Left renal cortex interstitium (tissue), 4 donors: ENCODE measurements around the gene PCDH1. TPM values are rescaled to one million over a fixed set of nuclear protein-coding genes. Genes with fewer than 3 reads are reported as not detected.
A peak's percentile ranks its signal among the peaks of the same experiment; 100 is the strongest.
"Not testable (repeated sequence)": the region's sequence is repeated elsewhere in the genome, so short reads cannot be mapped to it uniquely, and the experiment has no call there.

ENCODE experiments used
- DNase-seq, 4 donors: peaks; one replicate each; pipeline ENCODE4 v3.0.0-alpha.2; 2013; ENCODE audit warnings: low read depth in 4 of 4, low spot score in 2 of 4, missing footprints in 1 of 4
- polyA plus RNA-seq, 4 donors: library from polyadenylated mRNA; unstranded; fragments of 120-200 nt; gene quantifications; one replicate each; pipeline ENCODE4 v1.2.1, GENCODE V29; 2013; ENCODE audit not compliant: insufficient read length in 4 of 4

The PCDH1 gene
- polyA plus RNA-seq, 4 donors: 19.7 to 29.1 (median 26.9) TPM

GRCh38 chr5:141902015-141902814 is 24.0 kb upstream of the PCDH1 start:
- no peak for DNase-seq

- DNase-seq: no peak
Observed at GRCh38 chr5:141898448-141899049, 20.3 kb upstream of the PCDH1 start.

- no peak for DNase-seq
Observed at GRCh38 chr5:141897425-141897824, 19.2 kb upstream of the PCDH1 start.

GRCh38 chr5:141890429-141890828 is 12.2 kb upstream of the PCDH1 start:
- not testable (repeated sequence) for DNase-seq

- DNase-seq: no peak
Observed at GRCh38 chr5:141889282-141889871, 11.2 kb upstream of the PCDH1 start.

- no peak for DNase-seq
Observed at GRCh38 chr5:141883892-141884318, 5.7 kb upstream of the PCDH1 start.

GRCh38 chr5:141883184-141883891 is 5.1 kb upstream of the PCDH1 start:
- DNase-seq: peak in 1 of 4 donors; percentile 71

- no peak for DNase-seq
Observed at GRCh38 chr5:141882594-141883183, 4.5 kb upstream of the PCDH1 start.

- DNase-seq: no peak
Observed at GRCh38 chr5:141881886-141882285, 3.7 kb upstream of the PCDH1 start.

GRCh38 chr5:141880961-141881801 is 3.0 kb upstream of the PCDH1 start:
- no peak for DNase-seq

GRCh38 chr5:141879941-141880738 is 1.9 kb upstream of the PCDH1 start:
- no peak for DNase-seq

- no peak for DNase-seq
Observed at GRCh38 chr5:141879426-141879759, 1.2 kb upstream of the PCDH1 start.

GRCh38 chr5:141878711-141879425 is 658 bp upstream of the PCDH1 start:
- DNase-seq: peak; percentile 85 to 97 (median 87)

GRCh38 chr5:141877356-141878185 is 639 bp downstream of the PCDH1 start:
- no peak for DNase-seq

- no peak for DNase-seq
Observed at GRCh38 chr5:141876628-141877355, 1.4 kb downstream of the PCDH1 start.

GRCh38 chr5:141875795-141876627 is 2.2 kb downstream of the PCDH1 start:
- peak in 1 of 4 donors; percentile 17 for DNase-seq
